ENCODE results near the gene CYTH3.

DNA sequence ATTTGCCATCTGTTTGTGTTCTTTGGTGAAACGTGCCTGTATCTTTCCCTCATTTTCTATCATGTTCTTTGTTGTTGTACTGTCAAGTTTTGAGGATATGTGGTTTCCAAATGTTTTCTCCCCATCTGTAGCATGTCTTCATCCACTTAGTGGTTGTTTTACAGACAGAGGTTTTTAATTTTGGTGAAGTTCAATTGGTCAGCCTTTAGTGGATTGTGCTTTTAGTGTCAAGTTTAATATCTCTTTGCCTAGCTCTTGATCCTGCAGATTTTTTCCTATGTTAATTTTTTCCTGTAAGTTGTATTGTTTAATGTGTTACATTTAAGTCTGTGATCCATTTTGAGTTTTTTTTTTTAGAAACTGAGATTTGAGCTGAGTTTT lies 145.3 kb downstream of the CYTH3 start:
- TF ChIP-seq EP300 (IDR thresholded peaks at IDR 0.05) (no peak), POLR2A (IDR thresholded peaks at IDR 0.05) (no peak)
- TF ChIP-seq, protein P1, sequence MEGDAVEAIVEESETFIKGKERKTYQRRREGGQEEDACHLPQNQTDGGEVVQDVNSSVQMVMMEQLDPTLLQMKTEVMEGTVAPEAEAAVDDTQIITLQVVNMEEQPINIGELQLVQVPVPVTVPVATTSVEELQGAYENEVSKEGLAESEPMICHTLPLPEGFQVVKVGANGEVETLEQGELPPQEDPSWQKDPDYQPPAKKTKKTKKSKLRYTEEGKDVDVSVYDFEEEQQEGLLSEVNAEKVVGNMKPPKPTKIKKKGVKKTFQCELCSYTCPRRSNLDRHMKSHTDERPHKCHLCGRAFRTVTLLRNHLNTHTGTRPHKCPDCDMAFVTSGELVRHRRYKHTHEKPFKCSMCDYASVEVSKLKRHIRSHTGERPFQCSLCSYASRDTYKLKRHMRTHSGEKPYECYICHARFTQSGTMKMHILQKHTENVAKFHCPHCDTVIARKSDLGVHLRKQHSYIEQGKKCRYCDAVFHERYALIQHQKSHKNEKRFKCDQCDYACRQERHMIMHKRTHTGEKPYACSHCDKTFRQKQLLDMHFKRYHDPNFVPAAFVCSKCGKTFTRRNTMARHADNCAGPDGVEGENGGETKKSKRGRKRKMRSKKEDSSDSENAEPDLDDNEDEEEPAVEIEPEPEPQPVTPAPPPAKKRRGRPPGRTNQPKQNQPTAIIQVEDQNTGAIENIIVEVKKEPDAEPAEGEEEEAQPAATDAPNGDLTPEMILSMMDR (IDR thresholded peaks at IDR 0.05) = no peak

All from ovary (tissue), 3 donors.